A549 (cell line): Measurements from ENCODE around the gene SMIM21. TPM values are rescaled to one million over a fixed set of nuclear protein-coding genes. Genes with fewer than 3 reads are reported as not detected.

ENCODE experiments used
- ATAC-seq, 2 experiments: fragments of 200-7000 bp in 1 of 2; fragments of >200 bp in 1 of 2; cut with Nextera tagmentation in 1 of 2; cut with Tn5 transposase in 1 of 2; 3 replicates each; pipeline versions ENCODE4 v1.8.0 to v1.9.1; 2018 to 2020; ENCODE audit warnings: mild to moderate bottlenecking in 1 of 2, moderate library complexity in 1 of 2
- CTCF ChIA-PET: fragments of 300-600 bp; sonication (Branson Sonifier 250); formaldehyde crosslinking; extraction: SDS; loops from one replicate; lab custom pipeline; 2021; ENCODE audit warnings: antibody characterized with exemption, inconsistent platforms; lab: Yijun Ruan, JAX
- POLR2A ChIA-PET: fragments of 350-600 bp; formaldehyde crosslinking; extraction: SDS; loops from one replicate; lab custom pipeline; 2021; ENCODE audit warnings: antibody characterized with exemption, inconsistent platforms; lab: Yijun Ruan, JAX
- DNase-seq, 2 experiments: peaks; one replicate each; pipeline versions ENCODE4 v3.0.0 to v3.0.0-alpha.2; 2011 to 2016; ENCODE audit warnings: low read depth in 1 of 2, low spot score in 1 of 2
- FAIRE-seq: peaks from 2 replicates; lab custom pipeline; 2011; peaks lifted over from hg19 to GRCh38; lab: Jason Lieb, UNC
- H3K27ac ChIP-seq, 2 experiments: fragments of >200 bp; sonication (Bioruptor Twin); formaldehyde crosslinking; 3 replicates each; pipeline ENCODE4 v1.5.1; 2016 to 2017
- H3K4me1 ChIP-seq: fragments of >200 bp; sonication (Bioruptor Twin); formaldehyde crosslinking; 3 replicates; pipeline ENCODE4 v1.6.1; 2016
- H3K4me2 ChIP-seq: fragments of >200 bp; sonication (Bioruptor Twin); formaldehyde crosslinking; 3 replicates; pipeline ENCODE4 v1.6.1; 2016
- H3K4me3 ChIP-seq: fragments of >200 bp; sonication (Bioruptor Twin); formaldehyde crosslinking; 3 replicates; pipeline ENCODE4 v1.5.1; 2016
- H3K9me3 ChIP-seq: fragments of >200 bp; sonication (Bioruptor Twin); formaldehyde crosslinking; 3 replicates; pipeline ENCODE4 v1.6.1; 2016
- CBX2 ChIP-seq: fragments of 200-600 bp; sonication (generic); IDR thresholded peaks from 2 replicates; pipeline ENCODE4 v1.6.1; 2016; ENCODE audit warnings: low read depth, mild to moderate bottlenecking, borderline replicate concordance
- CBX8 ChIP-seq: fragments of 200-600 bp; sonication (generic); IDR thresholded peaks from 2 replicates; pipeline ENCODE4 v1.6.1; 2016
- CEBPB ChIP-seq, 2 experiments: fragments of >200 bp in 1 of 2; sonication (Bioruptor Twin) in 1 of 2; formaldehyde crosslinking in 1 of 2; IDR thresholded peaks; 2 replicates each; pipeline ENCODE4 v1.6.1; 2012 to 2016
- ESRRA ChIP-seq: fragments of 150-350 bp; IDR thresholded peaks from 2 replicates; pipeline ENCODE4 v1.6.1; 2014; ENCODE audit warnings: mild to moderate bottlenecking, low read length, borderline replicate concordance
- FOSL2 ChIP-seq, 2 experiments: fragments of 450-650 bp in 1 of 2; fragments of >200 bp in 1 of 2; sonication (Bioruptor Twin) in 1 of 2; formaldehyde crosslinking; IDR thresholded peaks; 2 replicates each; pipeline versions ENCODE4 v1.5.0 to v1.6.1; 2016 to 2020; ENCODE audit warnings: mild to moderate bottlenecking in 1 of 2, moderate library complexity in 1 of 2
- HDAC2 ChIP-seq: fragments of 200-600 bp; sonication (generic); IDR thresholded peaks from 2 replicates; pipeline ENCODE4 v1.6.1; 2016
- HOXB13 ChIP-seq: fragments of 250-450 bp; sonication (Bioruptor Pico); IDR thresholded peaks from 2 replicates; pipeline ENCODE4 v1.5.0; 2020; ENCODE audit warnings: low read depth, mild to moderate bottlenecking, moderate library complexity
- MAZ ChIP-seq: fragments of 150-350 bp; IDR thresholded peaks from 2 replicates; pipeline ENCODE4 v1.6.1; 2014; ENCODE audit warnings: antibody characterized with exemption, low read depth, low read length, borderline replicate concordance
- NFE2L2 ChIP-seq: fragments of 150-350 bp; conservative IDR thresholded peaks from 2 replicates; pipeline ENCODE4 v1.6.1; 2014; ENCODE audit warnings: low read length
- POLR2AphosphoS2 ChIP-seq: conservative IDR thresholded peaks from 2 replicates; pipeline ENCODE4 v1.6.1; 2012; ENCODE audit warnings: low read length, improper control_type of control experiment, inconsistent platforms
- RARB ChIP-seq: fragments of 250-450 bp; sonication (Bioruptor Pico); IDR thresholded peaks from 2 replicates; pipeline ENCODE4 v1.8.0; 2021; ENCODE audit warnings: mild to moderate bottlenecking, moderate library complexity
- SMC3 ChIP-seq: fragments of >200 bp; sonication (Bioruptor Twin); formaldehyde crosslinking; IDR thresholded peaks from 3 replicates; pipeline ENCODE4 v1.6.1; 2018; ENCODE audit warnings: inconsistent platforms
- TFCP2L1 ChIP-seq: fragments of 250-450 bp; sonication (Bioruptor Pico); IDR thresholded peaks from 2 replicates; pipeline ENCODE4 v1.5.0; 2021; ENCODE audit warnings: mild to moderate bottlenecking
- ZC3H11A ChIP-seq: fragments of 450-650 bp; IDR thresholded peaks from 2 replicates; pipeline ENCODE4 v1.6.1; 2014; ENCODE audit warnings: antibody characterized with exemption, mild to moderate bottlenecking
- ZFP36 ChIP-seq: fragments of 450-650 bp; IDR thresholded peaks from 2 replicates; pipeline ENCODE4 v1.6.1; 2014; ENCODE audit warnings: borderline replicate concordance; ENCODE audit not compliant: partially characterized antibody
- ZSCAN20 ChIP-seq: fragments of 250-450 bp; sonication (Bioruptor Pico); IDR thresholded peaks from 2 replicates; pipeline ENCODE4 v1.8.0; 2022; ENCODE audit warnings: mild to moderate bottlenecking, moderate library complexity
- WGBS: methylation state at CpG from one replicate; pipeline ENCODE4 v1.1.6; 2017; ENCODE audit errors: missing lambda C conversion rate; 5-methylcytosine and 5-hydroxymethylcytosine counted together
- polyA plus RNA-seq, 4 experiments: library from polyadenylated mRNA; depleted of rRNA in 3 of 4; stranded (reverse); fragments of >200 nt; fragmentation: RNase III in 1 of 4; extraction: RNeasy Plus Mini Kit Qiagen cat#74134 plus additional on column Dnase treatment in 1 of 4; gene quantifications; 2 replicates in 3 of 4; 3 replicates in 1 of 4; pipeline ENCODE4 v1.2.3, GENCODE V29; 2011 to 2017
- TF ChIP-seq, protein P1 (sequence below): fragments of 250-450 bp; sonication (Bioruptor Pico); IDR thresholded peaks from 2 replicates; pipeline ENCODE4 v1.5.0; 2020; ENCODE audit warnings: low read depth, mild to moderate bottlenecking, moderate library complexity
- TF ChIP-seq, protein P2 (sequence below): IDR thresholded peaks from 2 replicates; pipeline ENCODE4 v1.6.1; 2012
- TF ChIP-seq, protein P3 (sequence below): fragments of >200 bp; sonication (Bioruptor Twin); formaldehyde crosslinking; IDR thresholded peaks from 3 replicates; pipeline ENCODE4 v1.5.1; 2016
- TF ChIP-seq, protein P4 (sequence below): fragments of 450-650 bp; IDR thresholded peaks from 2 replicates; pipeline ENCODE4 v1.6.1; 2014; ENCODE audit warnings: antibody characterized with exemption

SMIM21 gene
- polyA plus RNA-seq, 2 of the 4 experiments (the other 2 are of a cell fraction), result not detected

DNA sequence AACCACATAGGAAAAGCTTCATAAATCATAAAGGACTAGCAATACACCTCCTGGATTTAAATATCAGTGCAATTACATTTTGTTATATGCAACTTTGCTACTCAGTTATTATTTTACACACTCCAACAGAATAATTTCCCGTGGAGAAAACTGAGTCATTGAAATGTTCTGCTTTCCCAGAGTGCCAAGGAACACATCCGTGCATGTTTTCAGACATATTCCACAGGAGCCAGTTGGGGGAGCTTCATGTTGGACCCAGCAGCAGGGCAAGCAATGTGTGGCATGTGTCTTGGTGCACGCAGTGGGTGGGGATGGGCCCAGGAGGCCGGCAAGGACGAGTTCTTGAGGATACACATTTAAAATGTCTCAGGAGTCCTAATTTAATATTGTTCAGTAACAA, 14.4 kb upstream of the SMIM21 start (continued):
- TF ChIP-seq, protein P1, sequence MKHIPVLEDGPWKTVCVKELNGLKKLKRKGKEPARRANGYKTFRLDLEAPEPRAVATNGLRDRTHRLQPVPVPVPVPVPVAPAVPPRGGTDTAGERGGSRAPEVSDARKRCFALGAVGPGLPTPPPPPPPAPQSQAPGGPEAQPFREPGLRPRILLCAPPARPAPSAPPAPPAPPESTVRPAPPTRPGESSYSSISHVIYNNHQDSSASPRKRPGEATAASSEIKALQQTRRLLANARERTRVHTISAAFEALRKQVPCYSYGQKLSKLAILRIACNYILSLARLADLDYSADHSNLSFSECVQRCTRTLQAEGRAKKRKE (CRISPR knock-in tag), result no peak
- no peak for TF ChIP-seq POLR2AphosphoS2

DNA sequence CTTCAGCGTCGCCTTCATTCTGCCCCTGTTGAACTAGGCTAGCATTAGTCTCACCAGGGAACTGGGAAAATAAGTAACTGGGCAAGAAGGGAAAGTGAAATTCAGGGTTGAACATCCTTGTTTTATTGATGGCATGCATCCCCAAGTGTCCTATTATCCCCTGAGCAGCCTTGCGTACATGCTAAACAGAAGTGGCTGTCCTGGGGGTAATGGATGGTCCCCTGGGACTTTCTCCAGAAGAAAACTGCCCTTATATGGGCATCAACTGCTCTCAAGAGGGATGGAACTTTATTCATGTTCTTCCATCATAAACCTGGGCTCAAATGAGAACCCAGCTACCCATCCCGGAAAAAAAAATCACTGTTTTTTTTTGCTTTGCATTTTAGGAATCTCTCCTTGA, 11.8 kb upstream of the SMIM21 start:
- POLR2A ChIA-PET, result no interaction called here
- CTCF ChIA-PET, result no interaction called here
- no peak overlapping the region for H3K4me3 ChIP-seq
- FAIRE-seq (no peak), ATAC-seq (no peak), DNase-seq (no peak)
- TF ChIP-seq CEBPB (IDR thresholded peaks at IDR 0.05) (no peak), ZFP36 (no peak), ESRRA (no peak), HOXB13 (CRISPR knock-in tag) (no peak), HDAC2 (no peak), SMC3 (no peak), ZC3H11A (no peak), ZSCAN20 (CRISPR knock-in tag) (no peak), MAZ (no peak), CBX2 (no peak), TFCP2L1 (CRISPR knock-in tag) (no peak), FOSL2 (IDR thresholded peaks at IDR 0.05) (no peak), FOSL2 (CRISPR knock-in tag; IDR thresholded peaks at IDR 0.05) (no peak), NFE2L2 (no peak), RARB (CRISPR knock-in tag) (no peak), CBX8 (no peak)
- TF ChIP-seq, protein P2, sequence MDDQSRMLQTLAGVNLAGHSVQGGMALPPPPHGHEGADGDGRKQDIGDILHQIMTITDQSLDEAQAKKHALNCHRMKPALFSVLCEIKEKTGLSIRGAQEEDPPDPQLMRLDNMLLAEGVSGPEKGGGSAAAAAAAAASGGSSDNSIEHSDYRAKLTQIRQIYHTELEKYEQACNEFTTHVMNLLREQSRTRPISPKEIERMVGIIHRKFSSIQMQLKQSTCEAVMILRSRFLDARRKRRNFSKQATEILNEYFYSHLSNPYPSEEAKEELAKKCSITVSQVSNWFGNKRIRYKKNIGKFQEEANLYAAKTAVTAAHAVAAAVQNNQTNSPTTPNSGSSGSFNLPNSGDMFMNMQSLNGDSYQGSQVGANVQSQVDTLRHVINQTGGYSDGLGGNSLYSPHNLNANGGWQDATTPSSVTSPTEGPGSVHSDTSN, result no peak
- TF ChIP-seq, protein P3, sequence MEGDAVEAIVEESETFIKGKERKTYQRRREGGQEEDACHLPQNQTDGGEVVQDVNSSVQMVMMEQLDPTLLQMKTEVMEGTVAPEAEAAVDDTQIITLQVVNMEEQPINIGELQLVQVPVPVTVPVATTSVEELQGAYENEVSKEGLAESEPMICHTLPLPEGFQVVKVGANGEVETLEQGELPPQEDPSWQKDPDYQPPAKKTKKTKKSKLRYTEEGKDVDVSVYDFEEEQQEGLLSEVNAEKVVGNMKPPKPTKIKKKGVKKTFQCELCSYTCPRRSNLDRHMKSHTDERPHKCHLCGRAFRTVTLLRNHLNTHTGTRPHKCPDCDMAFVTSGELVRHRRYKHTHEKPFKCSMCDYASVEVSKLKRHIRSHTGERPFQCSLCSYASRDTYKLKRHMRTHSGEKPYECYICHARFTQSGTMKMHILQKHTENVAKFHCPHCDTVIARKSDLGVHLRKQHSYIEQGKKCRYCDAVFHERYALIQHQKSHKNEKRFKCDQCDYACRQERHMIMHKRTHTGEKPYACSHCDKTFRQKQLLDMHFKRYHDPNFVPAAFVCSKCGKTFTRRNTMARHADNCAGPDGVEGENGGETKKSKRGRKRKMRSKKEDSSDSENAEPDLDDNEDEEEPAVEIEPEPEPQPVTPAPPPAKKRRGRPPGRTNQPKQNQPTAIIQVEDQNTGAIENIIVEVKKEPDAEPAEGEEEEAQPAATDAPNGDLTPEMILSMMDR, result no peak
- TF ChIP-seq, protein P4, sequence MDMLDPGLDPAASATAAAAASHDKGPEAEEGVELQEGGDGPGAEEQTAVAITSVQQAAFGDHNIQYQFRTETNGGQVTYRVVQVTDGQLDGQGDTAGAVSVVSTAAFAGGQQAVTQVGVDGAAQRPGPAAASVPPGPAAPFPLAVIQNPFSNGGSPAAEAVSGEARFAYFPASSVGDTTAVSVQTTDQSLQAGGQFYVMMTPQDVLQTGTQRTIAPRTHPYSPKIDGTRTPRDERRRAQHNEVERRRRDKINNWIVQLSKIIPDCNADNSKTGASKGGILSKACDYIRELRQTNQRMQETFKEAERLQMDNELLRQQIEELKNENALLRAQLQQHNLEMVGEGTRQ, result no peak
- no peaks in the 10 kb centered on the region for H3K4me1 ChIP-seq
- no peak overlapping the region for H3K4me2 ChIP-seq
- no peaks in the 10 kb centered on the region for H3K9me3 ChIP-seq
- no peak overlapping the region for H3K27ac ChIP-seq
- 73% methylated on average over 4 of the region's 4 CpGs for WGBS

GRCh38 chr18:75438891-75439290, 11.4 kb upstream of the SMIM21 start:
- Histone ChIP-seq H3K27ac (no peak overlapping the region), H3K4me2 (no peak overlapping the region), H3K9me3 (no peaks in the 10 kb centered on the region), H3K4me3 (no peak overlapping the region), H3K4me1 (no peaks in the 10 kb centered on the region)
- no peak for ATAC-seq
- CTCF ChIA-PET, result no interaction called here
- no peak for TF ChIP-seq ZSCAN20 (CRISPR knock-in tag)
- POLR2A ChIA-PET, result no interaction called here
- DNase-seq, result no peak
- WGBS, result 29% methylated on average over 1 of the region's 3 CpGs
- no peak for FAIRE-seq
